ENCODE data around the gene MINK1. TPM values are rescaled to one million over a fixed set of nuclear protein-coding genes. Genes with fewer than 3 reads are reported as not detected.

The MINK1 gene
- total RNA-seq, result 100 to 1,000 TPM in 4 of 7 donors, 10 to 100 TPM in 3; 37.6 to 177 (median 108) TPM
- 10 to 100 TPM; 66.4 to 71.9 TPM for polyA plus RNA-seq
- long read RNA-seq, donor 1, partial matches to known transcripts, result 66 of 82 reads
- long read RNA-seq, donor 1, other reads (novel, unspliced or antisense), result 16 of 82 reads
- long read RNA-seq, donor 2, partial matches to known transcripts, result 32 of 32 reads
- long read RNA-seq, donor 2, other reads (novel, unspliced or antisense), result 0 of 32 reads
- long read RNA-seq, donor 3, full-length matches to known transcripts, result 3 of 168 reads
- long read RNA-seq, donor 3, partial matches to known transcripts, result 112 of 168 reads
- long read RNA-seq, donor 3, other reads (novel, unspliced or antisense), result 53 of 168 reads

DNA sequence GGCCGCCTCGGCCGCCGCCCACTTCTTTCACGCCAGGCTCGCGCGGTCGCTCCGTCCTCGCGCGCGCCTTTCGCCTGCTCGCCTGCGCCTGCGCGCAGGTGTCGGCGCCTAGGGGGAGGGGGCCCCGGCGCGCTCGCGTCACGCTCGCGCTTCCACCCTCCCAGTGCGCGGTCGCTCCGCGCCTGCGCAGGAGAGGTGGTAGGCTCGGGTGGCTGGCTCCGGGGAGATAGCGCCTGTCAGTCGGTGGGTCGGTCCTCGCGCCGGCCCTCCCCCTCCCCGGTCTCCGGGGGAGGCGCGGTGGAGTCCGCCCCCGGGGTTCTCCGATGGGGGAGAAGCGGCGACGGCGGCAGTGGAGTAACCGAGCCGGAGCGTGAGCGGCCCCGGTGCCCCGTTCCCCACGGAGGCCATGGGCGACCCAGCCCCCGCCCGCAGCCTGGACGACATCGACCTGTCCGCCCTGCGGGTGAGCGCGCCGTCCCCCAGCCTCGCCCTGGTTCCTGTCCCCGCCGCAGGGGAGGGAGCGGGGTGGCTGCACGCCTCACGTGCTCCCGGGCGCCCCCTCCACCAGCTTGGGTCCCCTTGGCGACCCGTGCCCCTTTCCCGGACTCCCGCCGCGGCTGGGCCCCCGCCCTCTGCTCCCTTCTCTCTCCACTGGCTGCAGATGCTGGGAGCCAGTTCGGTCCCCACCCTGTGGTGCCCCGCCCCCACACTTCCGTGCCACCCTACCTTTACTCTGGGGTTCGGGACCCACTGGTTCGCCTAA is at the start of gene MINK1:
TSS of gene MINK1 (plus strand) at position 163 of the 763 bp plus-strand sequence. CDS start at position 407, 244 bp downstream.
- TF ChIP-seq POLR2A (IDR thresholded peaks at IDR 0.05), result peak; percentile 82
- TF ChIP-seq, protein P1, sequence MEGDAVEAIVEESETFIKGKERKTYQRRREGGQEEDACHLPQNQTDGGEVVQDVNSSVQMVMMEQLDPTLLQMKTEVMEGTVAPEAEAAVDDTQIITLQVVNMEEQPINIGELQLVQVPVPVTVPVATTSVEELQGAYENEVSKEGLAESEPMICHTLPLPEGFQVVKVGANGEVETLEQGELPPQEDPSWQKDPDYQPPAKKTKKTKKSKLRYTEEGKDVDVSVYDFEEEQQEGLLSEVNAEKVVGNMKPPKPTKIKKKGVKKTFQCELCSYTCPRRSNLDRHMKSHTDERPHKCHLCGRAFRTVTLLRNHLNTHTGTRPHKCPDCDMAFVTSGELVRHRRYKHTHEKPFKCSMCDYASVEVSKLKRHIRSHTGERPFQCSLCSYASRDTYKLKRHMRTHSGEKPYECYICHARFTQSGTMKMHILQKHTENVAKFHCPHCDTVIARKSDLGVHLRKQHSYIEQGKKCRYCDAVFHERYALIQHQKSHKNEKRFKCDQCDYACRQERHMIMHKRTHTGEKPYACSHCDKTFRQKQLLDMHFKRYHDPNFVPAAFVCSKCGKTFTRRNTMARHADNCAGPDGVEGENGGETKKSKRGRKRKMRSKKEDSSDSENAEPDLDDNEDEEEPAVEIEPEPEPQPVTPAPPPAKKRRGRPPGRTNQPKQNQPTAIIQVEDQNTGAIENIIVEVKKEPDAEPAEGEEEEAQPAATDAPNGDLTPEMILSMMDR (IDR thresholded peaks at IDR 0.05), result no peak
- intact Hi-C loops (cut with DNase I), result no loop called here
- WGBS, 3 donors, result 0 to 1% (median 0%) methylated on average over 62 to 91 of the region's 91 CpGs
- H3K4me1 ChIP-seq (ENCODE audit: insufficient read depth), result peaks cover 13% of the 10 kb centered on the region
- H3K36me3 ChIP-seq, result no peaks in the 10 kb centered on the region
- H3K9me3 ChIP-seq, result no peaks in the 10 kb centered on the region
- peak within 1 kb of the TSS; percentile 96 for H3K27ac ChIP-seq
- peak; percentile 90 to 94 (median 91) for DNase-seq
- H3K4me3 ChIP-seq, result peak within 1 kb of the TSS; percentile 81
- H3K27me3 ChIP-seq, result no peaks in the 10 kb centered on the region

GRCh38 chr17:4785311-4786105 is 47.6 kb upstream of the MINK1 start:
- Histone ChIP-seq H3K27ac (no peak overlapping the region), H3K9me3 (no peaks in the 10 kb centered on the region), H3K4me1 (ENCODE audit: insufficient read depth) (peaks cover 11% of the 10 kb centered on the region), H3K4me3 (peak overlapping the region; percentile 25), H3K27me3 (no peaks in the 10 kb centered on the region), H3K36me3 (no peaks in the 10 kb centered on the region)
- WGBS, 3 donors, result 8 to 19% (median 9%) methylated on average over 61 of the region's 61 CpGs
- intact Hi-C loops (cut with DNase I), result loop anchor here (2.0 to 10.0 kb wide), 6 partner anchors 51 to 269 kb away; partner anchors contain the start of genes CHRNE (in 1 of the 4), CXCL16 (in 1 of the 4), MED11 (in 1 of the 4) and ZMYND15 (in 1 of the 4)
- no peak for DNase-seq
- no peak for TF ChIP-seq POLR2A (IDR thresholded peaks at IDR 0.05)
- TF ChIP-seq, protein P1 (IDR thresholded peaks at IDR 0.05), result no peak
- no peak for TF ChIP-seq EP300 (IDR thresholded peaks at IDR 0.05)

DNA sequence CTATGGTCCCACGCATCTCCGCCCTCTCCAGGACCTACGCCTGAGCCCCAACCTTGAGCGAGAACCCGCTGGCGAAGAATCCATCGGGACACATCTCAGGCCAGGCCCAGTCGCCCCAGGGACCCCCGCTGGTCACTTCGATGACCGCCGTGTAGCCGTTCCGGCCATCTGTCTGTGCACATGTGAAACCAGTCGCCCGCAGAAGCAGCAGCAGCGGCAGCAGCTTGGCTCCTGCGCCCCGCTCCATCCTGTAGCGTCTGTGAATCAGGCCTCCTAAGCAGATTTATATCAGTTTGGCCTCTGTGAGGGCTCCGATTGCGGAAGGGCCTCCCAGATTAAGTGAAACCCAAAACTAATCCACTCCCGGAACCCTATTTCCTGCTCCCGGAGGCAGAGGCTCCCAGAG is 47.0 kb upstream of the MINK1 start, which contains the start of gene VMO1:
TSS of gene VMO1 (minus strand) at position 259 of the 406 bp plus-strand sequence. CDS start at position 247, 12 bp downstream.
- DNase-seq, result no peak
- H3K27ac ChIP-seq, result no peak within 1 kb of the TSS
- H3K4me1 ChIP-seq (ENCODE audit: insufficient read depth), result peaks cover 13% of the 10 kb centered on the region
- no peaks in the 10 kb centered on the region for H3K36me3 ChIP-seq
- TF ChIP-seq POLR2A (IDR thresholded peaks at IDR 0.05) (no peak), EP300 (IDR thresholded peaks at IDR 0.05) (no peak)
- TF ChIP-seq, protein P1 (IDR thresholded peaks at IDR 0.05), result no peak
- intact Hi-C loops (cut with DNase I), result loop anchor here (2.0 to 10.0 kb wide), 6 partner anchors 51 to 269 kb away; partner anchors contain the start of genes CHRNE (in 1 of the 4), CXCL16 (in 1 of the 4), MED11 (in 1 of the 4) and ZMYND15 (in 1 of the 4)
- 3 to 6% (median 5%) methylated on average over 24 of the region's 24 CpGs for WGBS, 3 donors
- H3K4me3 ChIP-seq, result peak within 1 kb of the TSS; percentile 25
- H3K9me3 ChIP-seq, result no peaks in the 10 kb centered on the region
- H3K27me3 ChIP-seq, result no peaks in the 10 kb centered on the region

Data from ovary (tissue), 10 donors.